ENCODE results near the gene SLIT3.

DNA sequence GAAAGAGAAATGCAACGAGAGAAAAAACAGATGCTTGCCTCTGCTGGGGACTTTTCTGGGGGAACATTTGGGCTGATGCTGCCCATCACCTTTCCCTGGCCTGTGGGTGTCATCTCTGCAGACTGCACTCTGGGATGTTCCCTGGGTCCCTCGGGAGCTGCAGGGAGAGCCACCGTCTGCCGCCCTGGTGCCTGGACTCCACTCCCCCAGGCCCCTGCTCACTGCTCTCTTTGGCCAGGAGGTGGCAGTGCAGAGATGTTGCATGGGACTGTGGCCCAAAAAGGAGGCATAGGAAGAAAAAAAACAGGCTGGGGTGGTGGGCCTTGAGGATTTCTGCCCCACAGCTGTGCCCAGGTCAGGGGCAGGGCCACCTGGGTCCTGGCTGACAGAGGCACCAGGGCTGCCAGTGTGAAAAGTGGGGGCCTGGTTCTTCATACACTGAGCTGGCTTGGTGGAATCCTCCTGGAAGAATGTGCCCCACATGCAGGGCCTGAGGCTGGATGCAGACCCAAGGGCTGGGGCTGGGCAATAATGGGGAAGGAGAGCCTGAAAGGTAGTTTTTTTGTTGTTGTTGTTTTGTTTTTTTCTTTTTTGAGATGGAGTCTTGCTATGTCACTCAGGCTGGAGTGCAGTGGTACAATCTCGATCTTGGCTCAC is 353.6 kb downstream of the SLIT3 start:
- TF ChIP-seq GATA3 (IDR thresholded peaks at IDR 0.05; ENCODE audit: low read depth, low read length) = no peak
- TF ChIP-seq GATA2 (IDR thresholded peaks at IDR 0.05; ENCODE audit: low read depth, low read length) = peak; percentile 11; the same call in 1 of the 2 replicates

Data from SH-SY5Y (cell line).